HUDEP-2 (cell line): ENCODE results near the gene NTN1.
A peak's percentile ranks its signal among the peaks of the same experiment; 100 is the strongest.

ENCODE experiments used
- DNase-seq, 76 experiments: peaks; one replicate each; lab custom pipeline; 2025; ENCODE audit not compliant: unreplicated experiment in 76 of 76; lab: John Stamatoyannopoulos, UW

NTN1 gene

GRCh38 chr17:9287306-9287705, 266.0 kb downstream of the NTN1 start:
- no peak for DNase-seq

- DNase-seq = no peak
These were observed 268.9 kb downstream of the NTN1 start for GRCh38 chr17:9290226-9290613.

- peak in 9 of 76 experiments; percentile 2 to 14 (median 5) for DNase-seq
These were observed 270.7 kb downstream of the NTN1 start for GRCh38 chr17:9291912-9292560.

- no peak for DNase-seq
These were observed 271.2 kb downstream of the NTN1 start for GRCh38 chr17:9292561-9292941.
